H9 (cell line): ENCODE data around the gene CD248. TPM values are rescaled to one million over a fixed set of nuclear protein-coding genes. Genes with fewer than 3 reads are reported as not detected.

Source experiments
- DNase-seq: peaks from one replicate; pipeline ENCODE4 v3.0.0-alpha.2; 2017
- H2AFZ ChIP-seq: one replicate; pipeline ENCODE4 v1.6.1; 2013; ENCODE audit warnings: mild to moderate bottlenecking, low read length, control low read depth, moderate library complexity
- H2AK5ac ChIP-seq: 2 replicates; pipeline ENCODE4 v1.6.1; 2013; ENCODE audit warnings: low read length, control low read depth, mixed read lengths; ENCODE audit not compliant: insufficient read length
- H2BK120ac ChIP-seq: one replicate; pipeline ENCODE4 v1.6.1; 2013; ENCODE audit warnings: low read depth, mild to moderate bottlenecking, low read length, control low read depth, inconsistent platforms; ENCODE audit not compliant: poor library complexity, severe bottlenecking
- H2BK12ac ChIP-seq: 2 replicates; pipeline ENCODE4 v1.6.1; 2013; ENCODE audit warnings: low read length, control low read depth, mixed read lengths, low read depth; ENCODE audit not compliant: insufficient read length
- H2BK15ac ChIP-seq: 2 replicates; pipeline ENCODE4 v1.6.1; 2013; ENCODE audit warnings: low read depth, low read length, control low read depth
- H2BK20ac ChIP-seq: one replicate; pipeline ENCODE4 v1.6.1; 2013; ENCODE audit warnings: low read depth, mild to moderate bottlenecking, low read length, control low read depth, inconsistent platforms; ENCODE audit not compliant: poor library complexity, severe bottlenecking
- H2BK5ac ChIP-seq: 2 replicates; pipeline ENCODE4 v1.6.1; 2013; ENCODE audit warnings: low read length, control low read depth, mixed read lengths; ENCODE audit not compliant: insufficient read length
- H3K14ac ChIP-seq: 2 replicates; pipeline ENCODE4 v1.6.1; 2013; ENCODE audit warnings: low read length, control low read depth; ENCODE audit not compliant: insufficient read depth
- H3K18ac ChIP-seq: 2 replicates; pipeline ENCODE4 v1.6.1; 2013; ENCODE audit warnings: low read depth, mild to moderate bottlenecking, mixed read lengths, low read length, control low read depth; ENCODE audit not compliant: insufficient read length
- H3K23ac ChIP-seq: 2 replicates; pipeline ENCODE4 v1.6.1; 2013; ENCODE audit warnings: low read length, control low read depth, mixed read lengths, low read depth; ENCODE audit not compliant: insufficient read length
- H3K23me2 ChIP-seq: 2 replicates; pipeline ENCODE4 v1.6.1; 2013; ENCODE audit warnings: low read depth, mild to moderate bottlenecking, mixed read lengths, low read length, control low read depth; ENCODE audit not compliant: insufficient read length, poor library complexity, severe bottlenecking
- H3K27ac ChIP-seq: 2 replicates; pipeline ENCODE4 v1.5.1; 2013; ENCODE audit warnings: low read length, control low read depth, mixed read lengths, low read depth; ENCODE audit not compliant: insufficient read length
- H3K27me3 ChIP-seq: 2 replicates; pipeline ENCODE4 v1.6.1; 2013; ENCODE audit warnings: low read length, control low read depth, inconsistent platforms; ENCODE audit not compliant: insufficient read depth
- H3K4ac ChIP-seq: 2 replicates; pipeline ENCODE4 v1.6.1; 2013; ENCODE audit warnings: low read depth, mild to moderate bottlenecking, control low read depth, inconsistent platforms, low read length, moderate library complexity
- H3K4me1 ChIP-seq: 2 replicates; pipeline ENCODE4 v1.6.1; 2013; ENCODE audit warnings: low read length, control low read depth, inconsistent platforms; ENCODE audit not compliant: insufficient read depth
- H3K4me2 ChIP-seq: 2 replicates; pipeline ENCODE4 v1.6.1; 2013; ENCODE audit warnings: low read length, control low read depth, mixed read lengths; ENCODE audit not compliant: insufficient read length, insufficient read depth
- H3K56ac ChIP-seq: 2 replicates; pipeline ENCODE4 v1.6.1; 2013; ENCODE audit warnings: low read depth, mild to moderate bottlenecking, mixed read lengths, low read length, control low read depth; ENCODE audit not compliant: insufficient read length
- H3K79me1 ChIP-seq: 2 replicates; pipeline ENCODE4 v1.6.1; 2013; ENCODE audit warnings: low read depth, mild to moderate bottlenecking, moderate library complexity, low read length, control low read depth, inconsistent platforms; ENCODE audit not compliant: insufficient read depth, poor library complexity, severe bottlenecking
- H3K79me2 ChIP-seq: 2 replicates; pipeline ENCODE4 v1.6.1; 2013; ENCODE audit warnings: low read length, control low read depth, inconsistent platforms; ENCODE audit not compliant: insufficient read depth
- H3K9ac ChIP-seq: 2 replicates; pipeline ENCODE4 v1.6.1; 2013; ENCODE audit warnings: low read length, control low read depth, mixed read lengths; ENCODE audit not compliant: insufficient read length; ENCODE audit errors: extremely low read depth
- H3K9me3 ChIP-seq: one replicate; pipeline ENCODE4 v1.6.1; 2013; ENCODE audit warnings: low read depth, low read length, inconsistent platforms; ENCODE audit not compliant: control insufficient read depth
- H3T11ph ChIP-seq: one replicate; pipeline ENCODE4 v1.6.1; 2013; ENCODE audit warnings: mild to moderate bottlenecking, low read length, control low read depth, inconsistent platforms
- H4K20me1 ChIP-seq: one replicate; pipeline ENCODE4 v1.6.1; 2013; ENCODE audit not compliant: control insufficient read depth, insufficient read length, insufficient read depth
- H4K5ac ChIP-seq: 2 replicates; pipeline ENCODE4 v1.6.1; 2013; ENCODE audit warnings: low read depth, mild to moderate bottlenecking, mixed read lengths, low read length, control low read depth; ENCODE audit not compliant: insufficient read length
- H4K8ac ChIP-seq: replicated peaks from 2 replicates; pipeline ENCODE4 v1.6.1; 2013; ENCODE audit warnings: low read length, control low read depth, mixed read lengths, low read depth; ENCODE audit not compliant: insufficient read length
- H4K91ac ChIP-seq: 2 replicates; pipeline ENCODE4 v1.6.1; 2013; ENCODE audit warnings: low read depth, mild to moderate bottlenecking, moderate library complexity, mixed read lengths, low read length, control low read depth; ENCODE audit not compliant: insufficient read length
- H3K27ac Mint-ChIP-seq, 3 experiments: 2 replicates in 2 of 3; 3 replicates in 1 of 3; pipeline ENCODE4 v1.8.0; 2020 to 2021; ENCODE audit warnings: mixed read lengths in 3 of 3, mild to moderate bottlenecking in 1 of 3, moderate library complexity in 1 of 3
- H3K27me3 Mint-ChIP-seq: 2 replicates; pipeline ENCODE4 v1.8.0; 2021; ENCODE audit warnings: low read depth, mild to moderate bottlenecking, moderate library complexity, mixed read lengths
- H3K36me3 Mint-ChIP-seq, 3 experiments: 2 replicates in 2 of 3; 3 replicates in 1 of 3; pipeline ENCODE4 v1.8.0; 2020 to 2021; ENCODE audit warnings: low read depth in 3 of 3, mixed read lengths in 3 of 3; ENCODE audit not compliant: insufficient read depth in 1 of 3
- H3K4me1 Mint-ChIP-seq, 2 experiments: 2 replicates each; pipeline ENCODE4 v1.8.0; 2020; ENCODE audit warnings: mixed read lengths in 2 of 2
- H3K4me3 Mint-ChIP-seq, 2 experiments: 2 replicates in 1 of 2; 3 replicates in 1 of 2; pipeline ENCODE4 v1.8.0; 2020 to 2021; ENCODE audit warnings: mild to moderate bottlenecking in 2 of 2, mixed read lengths in 2 of 2, moderate library complexity in 1 of 2
- H3K9me3 Mint-ChIP-seq, 2 experiments: 2 replicates in 1 of 2; 3 replicates in 1 of 2; pipeline ENCODE4 v1.8.0; 2020; ENCODE audit warnings: mild to moderate bottlenecking in 2 of 2, mixed read lengths in 2 of 2, moderate library complexity in 1 of 2
- WGBS: extraction: QIAGEN DNeasy Blood & Tissue Kit; methylation state at CpG from one replicate; pipeline ENCODE4 v1.1.7; 2013; ENCODE audit warnings: missing lambda C conversion rate, low lambda C conversion rate, mixed read lengths; ENCODE audit not compliant: insufficient read length; ENCODE audit errors: extremely low coverage; 5-methylcytosine and 5-hydroxymethylcytosine counted together
- total RNA-seq: library from RNA; stranded (reverse); gene quantifications from 2 replicates; pipeline ENCODE4 v1.2.1, GENCODE V29; 2021
- TF ChIP-seq, protein P1 (sequence below): fragments of 200-600 bp; sonication (generic); conservative IDR thresholded peaks from 3 replicates; pipeline ENCODE4 v1.8.0; 2021; ENCODE audit warnings: antibody characterized with exemption, mild to moderate bottlenecking

The CD248 gene
- total RNA-seq, 1 experiment from 2014 or later = 1.5 TPM

DNA sequence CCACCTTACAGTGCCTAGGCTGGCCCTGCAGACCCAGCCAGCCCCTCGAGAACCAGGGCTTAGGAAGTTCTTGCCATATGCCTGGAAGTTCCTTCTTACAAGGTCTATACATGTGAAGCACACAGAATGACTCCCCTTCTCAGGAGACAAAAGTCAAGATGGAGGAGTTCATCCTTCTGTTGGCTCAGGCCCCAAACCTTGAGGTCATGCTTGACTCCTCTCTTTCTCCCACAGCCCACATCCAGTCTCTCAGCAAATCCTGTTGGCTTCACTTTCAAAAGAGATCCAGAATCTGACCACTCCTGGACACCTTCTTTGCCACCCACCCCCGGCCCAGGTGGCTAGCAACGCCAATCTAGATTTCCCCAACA lies 1.7 kb upstream of the CD248 start:
- H3K79me2 ChIP-seq = no peaks in the 10 kb centered on the region
- DNase-seq = no peak
- H4K20me1 ChIP-seq = no peaks in the 10 kb centered on the region
- no peak overlapping the region for H2BK5ac ChIP-seq
- no peak overlapping the region for H3K4me2 ChIP-seq
- Mint-ChIP-seq H3K36me3 (peaks cover 8 to 18% (median 16%) of the 10 kb centered on the region in 3 experiments), H3K27me3 (peaks cover 29% of the 10 kb centered on the region), H3K4me3 (peak overlapping the region in 1 of 2 experiments; percentile 39; a peak in 1 of 5 replicates), H3K27ac (no peak overlapping the region), H3K9me3 (peaks cover 14 to 20% of the 10 kb centered on the region in 2 experiments), H3K4me1 (peaks cover 22 to 30% of the 10 kb centered on the region in 2 experiments)
- H2BK20ac ChIP-seq = no peak overlapping the region
- WGBS = no CpG with 5 or more reads among the region's 3 CpGs
- peaks cover 2% of the 10 kb centered on the region; the same call in 1 of the 2 replicates for H3K4me1 ChIP-seq
- no peak overlapping the region for H4K5ac ChIP-seq
- H2BK120ac ChIP-seq = no peak overlapping the region
- no peak overlapping the region for H3K9ac ChIP-seq
- no peak overlapping the region for H2AFZ ChIP-seq
- no peaks in the 10 kb centered on the region for H3K27me3 ChIP-seq
- H3K23ac ChIP-seq = no peak overlapping the region
- H2AK5ac ChIP-seq = no peak overlapping the region
- TF ChIP-seq, protein P1, sequence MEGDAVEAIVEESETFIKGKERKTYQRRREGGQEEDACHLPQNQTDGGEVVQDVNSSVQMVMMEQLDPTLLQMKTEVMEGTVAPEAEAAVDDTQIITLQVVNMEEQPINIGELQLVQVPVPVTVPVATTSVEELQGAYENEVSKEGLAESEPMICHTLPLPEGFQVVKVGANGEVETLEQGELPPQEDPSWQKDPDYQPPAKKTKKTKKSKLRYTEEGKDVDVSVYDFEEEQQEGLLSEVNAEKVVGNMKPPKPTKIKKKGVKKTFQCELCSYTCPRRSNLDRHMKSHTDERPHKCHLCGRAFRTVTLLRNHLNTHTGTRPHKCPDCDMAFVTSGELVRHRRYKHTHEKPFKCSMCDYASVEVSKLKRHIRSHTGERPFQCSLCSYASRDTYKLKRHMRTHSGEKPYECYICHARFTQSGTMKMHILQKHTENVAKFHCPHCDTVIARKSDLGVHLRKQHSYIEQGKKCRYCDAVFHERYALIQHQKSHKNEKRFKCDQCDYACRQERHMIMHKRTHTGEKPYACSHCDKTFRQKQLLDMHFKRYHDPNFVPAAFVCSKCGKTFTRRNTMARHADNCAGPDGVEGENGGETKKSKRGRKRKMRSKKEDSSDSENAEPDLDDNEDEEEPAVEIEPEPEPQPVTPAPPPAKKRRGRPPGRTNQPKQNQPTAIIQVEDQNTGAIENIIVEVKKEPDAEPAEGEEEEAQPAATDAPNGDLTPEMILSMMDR = no peak
- no peak overlapping the region for H3K4ac ChIP-seq
- H4K91ac ChIP-seq = no peak overlapping the region
- no peak overlapping the region for H2BK15ac ChIP-seq
- H3K14ac ChIP-seq = no peak overlapping the region
- H3K27ac ChIP-seq = no peak overlapping the region
- no peak overlapping the region for H2BK12ac ChIP-seq
- H3K56ac ChIP-seq = no peak overlapping the region
- H3K23me2 ChIP-seq = no peaks in the 10 kb centered on the region
- no peaks in the 10 kb centered on the region for H3K79me1 ChIP-seq
- H3T11ph ChIP-seq = no peak overlapping the region
- no peak overlapping the region for H4K8ac ChIP-seq
- no peaks in the 10 kb centered on the region for H3K9me3 ChIP-seq
- no peak overlapping the region for H3K18ac ChIP-seq
